Activated CD4-positive, alpha-beta T cell treated with anti-CD3 and anti-CD28 coated beads for 36 hours (primary cell): Measurements from ENCODE around the gene F10. TPM values are rescaled to one million over a fixed set of nuclear protein-coding genes. Genes with fewer than 3 reads are reported as not detected.
"Not testable (repeated sequence)": the region's sequence is repeated elsewhere in the genome, so short reads cannot be mapped to it uniquely, and the experiment has no call there.

Experiments used
- ATAC-seq: fragments of 200-7000 bp; cut with Tn5 transposase; one replicate; pipeline ENCODE4 v1.10.0; 2021; ENCODE audit warnings: mild to moderate bottlenecking, moderate library complexity
- CTCF ChIA-PET: fragments of 350-600 bp; sonication (Branson Sonifier 250); formaldehyde crosslinking; loops from one replicate; lab custom pipeline; 2021; ENCODE audit warnings: antibody characterized with exemption; lab: Charles Lee
- POLR2A ChIA-PET: fragments of 350-600 bp; sonication (Branson Sonifier 250); formaldehyde crosslinking; loops from one replicate; lab custom pipeline; 2021; ENCODE audit warnings: antibody characterized with exemption, inconsistent platforms; lab: Charles Lee
- DNase-seq: peaks from one replicate; pipeline ENCODE4 v3.0.0-alpha.2; 2020
- H3K27ac Mint-ChIP-seq: one replicate; pipeline ENCODE4 v1.8.0; 2021; ENCODE audit warnings: mixed read lengths
- H3K27me3 Mint-ChIP-seq: one replicate; pipeline ENCODE4 v1.8.0; 2021; ENCODE audit warnings: mixed read lengths
- H3K36me3 Mint-ChIP-seq: one replicate; pipeline ENCODE4 v1.8.0; 2021; ENCODE audit warnings: low read depth, mixed read lengths
- H3K4me1 Mint-ChIP-seq: one replicate; pipeline ENCODE4 v1.8.0; 2021; ENCODE audit warnings: mixed read lengths
- H3K4me3 Mint-ChIP-seq: one replicate; pipeline ENCODE4 v1.8.0; 2021; ENCODE audit warnings: mild to moderate bottlenecking, moderate library complexity, mixed read lengths
- H3K9me3 Mint-ChIP-seq: one replicate; pipeline ENCODE4 v1.8.0; 2021; ENCODE audit warnings: low read depth, mixed read lengths
- intact Hi-C, 2 experiments: fragments of 100-400 bp; cut with DNase I in 1 of 2; cut with micrococcal nuclease in 1 of 2; formaldehyde crosslinking; loops; one replicate each; pipeline versions ENCODE4 v1.14.2 to v1.15.1; 2022 to 2024; cut with DNase I, micrococcal nuclease
- total RNA-seq, 2 experiments: library from RNA; stranded (reverse); gene quantifications; one replicate each; pipeline ENCODE4 v1.2.3, GENCODE V29; 2021

F10 gene
- not detected for total RNA-seq

DNA sequence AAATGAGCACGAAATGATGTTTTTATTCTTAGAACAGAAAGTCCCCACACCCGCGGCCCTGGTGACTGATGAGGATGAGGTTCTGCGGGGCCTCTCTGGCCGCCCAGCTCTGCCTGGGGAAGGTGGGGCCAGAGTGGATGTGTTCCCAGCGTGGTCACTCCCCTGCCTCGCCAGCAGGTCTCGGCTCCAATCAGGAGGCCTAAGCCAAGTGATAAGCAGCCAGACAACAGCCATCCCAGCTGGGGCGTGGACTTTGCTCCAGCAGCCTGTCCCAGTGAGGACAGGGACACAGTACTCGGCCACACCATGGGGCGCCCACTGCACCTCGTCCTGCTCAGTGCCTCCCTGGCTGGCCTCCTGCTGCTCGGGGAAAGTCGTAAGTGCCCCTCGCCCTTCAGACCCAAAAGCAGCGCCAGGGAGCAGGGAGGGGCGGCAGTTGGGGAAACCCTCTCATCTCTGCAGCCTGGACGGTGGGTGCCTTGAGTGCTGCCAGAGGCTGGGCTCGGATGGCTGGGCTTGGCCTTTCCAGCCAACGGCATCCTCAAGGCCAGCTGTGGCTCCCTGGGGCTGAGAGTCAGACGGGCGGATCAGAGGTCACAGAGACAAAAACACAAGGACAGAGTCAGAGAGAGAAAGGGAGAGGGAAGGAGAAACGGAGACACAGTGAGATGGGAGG lies at the start of gene F10:
TSS of gene F10 (plus strand) at position 250 of the 676 bp plus-strand sequence. CDS start at position 307, 57 bp downstream.
- CTCF ChIA-PET, result no interaction called here
- Mint-ChIP-seq H3K27me3 (peaks cover 5% of the 10 kb centered on the region), H3K4me3 (no peak within 1 kb of the TSS), H3K36me3 (no peaks in the 10 kb centered on the region), H3K9me3 (no peaks in the 10 kb centered on the region), H3K27ac (no peak within 1 kb of the TSS), H3K4me1 (no peaks in the 10 kb centered on the region)
- ATAC-seq (no peak), DNase-seq (no peak)
- POLR2A ChIA-PET, result no interaction called here
- intact Hi-C loops, result no loop called here

GRCh38 chr13:113073942-113074341 lies 48.7 kb upstream of the F10 start:
- Mint-ChIP-seq H3K4me1 (no peaks in the 10 kb centered on the region), H3K9me3 (peaks cover 2% of the 10 kb centered on the region), H3K36me3 (peaks cover 18% of the 10 kb centered on the region), H3K4me3 (no peak overlapping the region), H3K27ac (no peak overlapping the region), H3K27me3 (no peaks in the 10 kb centered on the region)
- ATAC-seq (no peak), DNase-seq (no peak)
- ChIA-PET CTCF (no interaction called here), POLR2A (no interaction called here)
- intact Hi-C loops, result no loop called here

GRCh38 chr13:113074401-113074800 lies 48.2 kb upstream of the F10 start:
- H3K27ac Mint-ChIP-seq, result no peak overlapping the region
- H3K36me3 Mint-ChIP-seq, result peaks cover 18% of the 10 kb centered on the region
- ChIA-PET POLR2A (no interaction called here), CTCF (no interaction called here)
- no peak for DNase-seq
- peaks cover 2% of the 10 kb centered on the region for H3K9me3 Mint-ChIP-seq
- no peaks in the 10 kb centered on the region for H3K4me1 Mint-ChIP-seq
- intact Hi-C loops, result no loop called here
- ATAC-seq, result no peak
- no peak overlapping the region for H3K4me3 Mint-ChIP-seq
- no peaks in the 10 kb centered on the region for H3K27me3 Mint-ChIP-seq

GRCh38 chr13:113074876-113075275 lies 47.7 kb upstream of the F10 start:
- Mint-ChIP-seq H3K4me3 (no peak overlapping the region), H3K27ac (no peak overlapping the region), H3K27me3 (no peaks in the 10 kb centered on the region), H3K9me3 (peaks cover 2% of the 10 kb centered on the region), H3K36me3 (peaks cover 18% of the 10 kb centered on the region), H3K4me1 (no peaks in the 10 kb centered on the region)
- DNase-seq (no peak), ATAC-seq (no peak)
- intact Hi-C loops, result no loop called here
- POLR2A ChIA-PET, result no interaction called here
- CTCF ChIA-PET, result no interaction called here

DNA sequence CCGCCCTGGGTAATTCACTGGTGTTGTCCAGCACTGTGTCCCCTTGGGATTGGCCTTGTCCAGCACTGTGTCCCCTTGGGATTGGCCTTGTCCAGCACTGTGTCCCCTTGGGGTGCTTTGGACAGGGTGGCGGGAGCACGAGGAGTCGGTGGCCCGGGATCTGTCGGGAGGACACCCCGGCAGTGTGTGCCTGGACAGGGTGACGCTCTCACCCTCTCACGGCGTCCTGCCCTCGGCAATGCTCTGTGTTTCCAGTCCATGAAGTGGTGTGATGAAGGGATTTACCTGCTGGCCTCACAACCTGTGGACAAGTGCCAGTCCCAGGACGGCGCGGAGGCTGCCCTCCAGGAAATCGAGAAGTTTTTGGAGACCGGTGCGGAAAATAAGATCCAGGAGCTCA lies 46.9 kb upstream of the F10 start:
- H3K4me1 Mint-ChIP-seq, result no peaks in the 10 kb centered on the region
- H3K27me3 Mint-ChIP-seq, result no peaks in the 10 kb centered on the region
- POLR2A ChIA-PET, result interaction anchor here (0.8 kb wide), 1 partner anchor 14 kb away, joined by 3 read pairs; no protein-coding TSS in a partner anchor

DNA sequence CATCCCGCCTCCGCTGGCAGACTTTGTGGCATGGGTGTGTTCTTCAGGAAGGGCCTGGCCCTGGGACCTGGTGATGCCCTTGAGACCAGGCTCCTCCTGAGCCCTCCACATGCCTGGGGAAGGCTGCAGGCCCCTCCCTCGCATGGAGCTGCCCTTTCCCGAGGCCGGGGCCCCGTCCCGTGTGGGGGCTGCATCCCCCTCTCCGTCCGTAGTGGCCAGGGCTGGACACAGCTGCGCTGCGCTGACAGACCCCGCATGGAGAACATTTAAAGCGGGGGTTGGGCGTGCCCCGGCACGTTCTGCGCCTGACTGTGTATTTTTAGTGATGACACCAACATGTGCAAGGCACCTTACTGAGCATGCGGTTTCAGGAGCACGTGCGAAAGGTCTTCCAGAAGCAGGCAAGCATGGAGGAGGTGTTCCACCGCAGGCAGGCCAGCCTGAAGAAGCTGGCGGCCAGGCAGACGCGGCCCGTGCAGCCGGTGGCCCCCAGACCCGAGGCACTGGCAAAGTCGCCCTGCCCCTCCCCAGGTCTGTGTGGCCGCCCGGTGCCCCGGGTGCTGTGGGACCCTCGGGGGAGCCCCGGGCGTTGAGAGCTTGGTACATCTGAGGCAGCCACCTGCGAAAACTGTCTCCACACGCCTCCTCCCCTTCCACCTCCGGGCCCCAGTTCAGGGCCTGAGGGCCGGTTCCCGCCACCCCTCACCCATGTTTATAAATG lies 45.8 kb upstream of the F10 start:
- ATAC-seq (no peak), DNase-seq (no peak)
- intact Hi-C loops, result no loop called here
- H3K27ac Mint-ChIP-seq, result no peak overlapping the region
- ChIA-PET CTCF (interaction anchor here (0.5 to 0.6 kb wide), 2 partner anchors 162 to 859 kb away, joined by 3 to 4 read pairs; no protein-coding TSS in a partner anchor), POLR2A (no interaction called here)
- H3K4me1 Mint-ChIP-seq, result no peaks in the 10 kb centered on the region
- no peaks in the 10 kb centered on the region for H3K27me3 Mint-ChIP-seq
- peaks cover 2% of the 10 kb centered on the region for H3K9me3 Mint-ChIP-seq
- peaks cover 10% of the 10 kb centered on the region for H3K36me3 Mint-ChIP-seq
- H3K4me3 Mint-ChIP-seq, result no peak overlapping the region

More for the DNA sequence above, 46.9 kb upstream of the F10 start:
- peaks cover 2% of the 10 kb centered on the region for H3K9me3 Mint-ChIP-seq
- intact Hi-C loops, result no loop called here
- DNase-seq (no peak), ATAC-seq (no peak)
- CTCF ChIA-PET, result no interaction called here
- H3K36me3 Mint-ChIP-seq, result peaks cover 13% of the 10 kb centered on the region
- no peak overlapping the region for H3K4me3 Mint-ChIP-seq
- no peak overlapping the region for H3K27ac Mint-ChIP-seq

DNA sequence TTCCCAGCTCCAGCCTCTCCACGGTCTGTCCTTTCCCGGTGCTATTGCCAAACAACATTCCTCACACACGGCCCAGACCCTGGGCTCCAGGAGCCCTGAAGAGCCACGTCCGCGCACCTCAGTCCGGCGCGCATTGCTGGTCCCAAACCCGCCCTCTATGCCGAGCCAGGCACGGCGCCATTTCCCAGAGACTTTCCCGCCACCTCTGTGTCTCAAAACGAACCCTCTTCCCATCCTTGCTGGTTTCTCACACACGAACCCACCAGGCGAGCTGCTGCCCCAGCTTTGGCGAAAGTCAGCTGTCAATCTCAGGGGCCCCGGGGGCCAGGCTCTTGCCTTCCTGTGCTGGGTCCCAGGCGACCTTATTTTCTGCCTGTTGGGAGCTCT lies 45.0 kb upstream of the F10 start:
- peaks cover 10% of the 10 kb centered on the region for H3K36me3 Mint-ChIP-seq
- H3K4me1 Mint-ChIP-seq, result no peaks in the 10 kb centered on the region
- no peaks in the 10 kb centered on the region for H3K9me3 Mint-ChIP-seq
- ChIA-PET CTCF (interaction anchor here (0.6 kb wide), 1 partner anchor 858 kb away, joined by 3 read pairs; no protein-coding TSS in a partner anchor), POLR2A (no interaction called here)
- ATAC-seq (no peak), DNase-seq (no peak)
- H3K4me3 Mint-ChIP-seq, result no peak overlapping the region
- no peaks in the 10 kb centered on the region for H3K27me3 Mint-ChIP-seq
- intact Hi-C loops, result no loop called here
- no peak overlapping the region for H3K27ac Mint-ChIP-seq

DNA sequence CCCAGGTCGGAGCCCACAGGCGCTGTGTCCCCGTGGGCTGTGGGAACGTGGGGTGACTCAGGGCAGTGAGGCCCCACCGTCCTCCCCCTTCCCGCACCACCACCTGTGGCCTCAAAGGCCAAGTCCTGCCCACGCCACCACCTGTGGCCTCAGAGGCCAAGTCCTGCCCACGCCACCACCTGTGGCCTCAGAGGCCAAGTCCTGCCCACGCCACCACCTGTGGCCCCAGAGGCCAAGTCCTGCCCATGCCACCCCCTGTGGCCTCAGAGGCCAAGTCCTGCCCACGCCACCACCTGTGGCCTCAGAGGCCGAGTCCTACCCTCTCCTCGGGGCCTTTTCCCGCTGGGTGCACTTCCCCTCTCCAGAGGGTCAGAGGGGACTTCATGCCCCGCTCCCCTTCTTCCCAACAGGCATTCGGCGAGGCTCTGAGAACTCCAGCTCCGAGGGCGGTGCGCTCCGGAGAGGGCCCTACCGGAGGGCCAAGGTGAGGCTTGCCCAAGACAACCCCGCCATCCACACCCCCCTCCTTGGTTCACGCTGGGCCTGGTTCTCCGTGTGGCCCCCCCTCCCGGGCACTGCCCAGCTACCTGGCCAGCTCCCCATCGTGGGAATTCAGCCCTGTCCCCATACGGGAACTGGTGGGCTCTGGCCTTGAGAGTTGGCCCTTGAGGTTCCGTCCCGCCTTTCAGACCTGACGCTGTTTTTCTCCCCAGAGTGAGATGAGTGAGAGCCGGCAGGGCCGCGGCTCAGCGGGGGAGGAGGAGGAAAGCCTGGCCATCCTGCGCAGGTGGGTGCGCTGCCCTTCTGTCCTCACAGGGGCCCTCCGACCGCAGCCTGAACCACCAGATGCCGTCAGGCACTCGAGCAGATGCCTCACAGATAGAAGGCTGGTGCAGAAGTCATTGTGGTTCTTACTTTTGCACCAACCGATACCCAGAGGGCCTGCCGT lies 44.4 kb upstream of the F10 start:
- ChIA-PET CTCF (no interaction called here), POLR2A (no interaction called here)
- Mint-ChIP-seq H3K27me3 (no peaks in the 10 kb centered on the region), H3K9me3 (no peaks in the 10 kb centered on the region), H3K4me3 (no peak overlapping the region), H3K4me1 (no peaks in the 10 kb centered on the region), H3K27ac (no peak overlapping the region), H3K36me3 (peaks cover 8% of the 10 kb centered on the region)
- ATAC-seq, result no peak
- DNase-seq, result no peak
- intact Hi-C loops, result no loop called here

DNA sequence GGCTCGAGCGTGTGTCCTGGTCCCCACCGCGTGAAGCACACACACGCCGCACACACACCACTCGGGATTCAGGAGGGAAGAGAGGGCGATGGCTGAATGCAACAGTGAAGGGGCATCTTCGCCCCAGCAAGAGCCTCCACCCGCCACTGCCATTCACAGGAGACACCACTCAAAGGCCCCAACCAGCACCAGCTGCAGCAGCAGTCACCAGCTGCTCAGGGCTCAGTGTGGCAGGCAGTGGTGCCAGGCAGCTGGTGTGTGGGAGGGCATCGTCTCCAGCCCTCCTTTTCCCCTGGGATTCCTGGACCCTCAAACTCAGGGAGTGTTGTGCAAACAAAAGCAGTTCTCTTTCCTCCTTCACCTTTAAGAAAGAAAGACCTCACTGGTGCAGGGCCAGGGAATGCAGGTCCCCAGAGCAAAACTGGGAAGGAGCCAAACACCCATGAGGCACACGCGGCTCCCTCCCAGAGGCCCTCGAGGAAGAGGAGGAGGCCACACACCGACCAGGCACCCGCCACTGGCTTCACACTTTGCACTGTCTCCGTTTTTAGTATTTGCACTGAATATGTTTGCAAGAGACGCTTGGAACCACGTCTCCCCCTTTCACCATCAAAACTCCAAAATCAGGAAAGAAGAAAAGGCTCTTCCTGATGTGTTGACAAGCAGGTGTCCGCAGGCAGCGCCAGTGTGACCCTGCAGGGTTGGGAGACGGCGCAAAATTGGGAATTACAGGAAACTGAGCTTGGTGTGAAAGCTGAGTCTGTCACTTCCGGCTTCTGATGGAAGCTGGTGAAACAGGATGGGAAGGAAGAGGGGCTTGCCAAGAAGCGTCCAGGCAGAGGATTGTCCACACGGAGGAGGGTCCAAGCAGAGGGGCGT lies 43.5 kb upstream of the F10 start:
- Mint-ChIP-seq H3K36me3 (peaks cover 6% of the 10 kb centered on the region), H3K27me3 (no peaks in the 10 kb centered on the region), H3K4me1 (no peaks in the 10 kb centered on the region), H3K27ac (no peak overlapping the region), H3K4me3 (no peak overlapping the region), H3K9me3 (no peaks in the 10 kb centered on the region)
- intact Hi-C loops, result no loop called here
- CTCF ChIA-PET, result no interaction called here
- no peak for ATAC-seq
- DNase-seq, result no peak
- POLR2A ChIA-PET, result no interaction called here

DNA sequence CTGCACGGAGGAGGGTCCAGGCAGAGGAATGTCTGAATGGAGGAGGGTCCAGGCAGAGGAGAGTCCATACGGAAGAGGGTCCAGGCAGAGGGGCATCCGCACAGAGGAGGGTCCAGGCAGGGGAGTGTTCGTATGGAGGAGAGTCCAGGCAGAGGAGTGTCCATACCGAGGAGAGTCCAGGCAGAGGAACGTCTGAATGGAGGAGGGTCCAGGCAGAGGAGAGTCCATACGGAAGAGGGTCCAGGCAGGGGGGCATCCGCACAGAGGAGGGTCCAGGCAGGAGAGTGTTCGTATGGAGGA lies 42.9 kb upstream of the F10 start:
- CTCF ChIA-PET, H3K4me3 Mint-ChIP-seq, H3K27me3 Mint-ChIP-seq, H3K4me1 Mint-ChIP-seq, POLR2A ChIA-PET, H3K27ac Mint-ChIP-seq, ATAC-seq, DNase-seq, intact Hi-C loops, H3K36me3 Mint-ChIP-seq, H3K9me3 Mint-ChIP-seq: not testable (repeated sequence)

DNA sequence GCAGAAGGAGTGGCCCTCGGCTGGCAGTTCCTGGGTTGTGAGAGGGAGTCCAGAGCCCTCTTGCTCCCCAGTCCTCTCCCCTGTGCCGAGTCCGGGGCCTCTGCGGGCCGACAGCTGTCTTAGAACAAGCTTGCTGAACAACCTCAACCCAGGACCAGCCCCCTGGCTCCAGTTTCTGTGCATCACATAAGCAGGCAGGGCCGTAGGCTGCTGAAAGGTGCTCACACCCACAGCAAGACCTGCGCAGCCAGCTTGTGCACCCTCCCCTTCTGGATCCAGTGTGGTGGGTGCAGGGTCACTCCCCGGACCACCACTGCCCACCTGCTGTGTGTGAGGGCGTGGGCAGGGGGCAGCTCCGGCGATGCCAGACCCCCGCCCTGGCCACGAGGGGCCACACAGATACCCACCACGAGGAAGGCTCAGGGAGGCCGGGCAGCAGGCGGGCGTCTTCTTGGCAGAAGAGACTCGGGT lies 42.2 kb upstream of the F10 start:
- Mint-ChIP-seq H3K9me3 (no peaks in the 10 kb centered on the region), H3K27ac (no peak overlapping the region), H3K36me3 (peaks cover 6% of the 10 kb centered on the region), H3K27me3 (no peaks in the 10 kb centered on the region), H3K4me1 (no peaks in the 10 kb centered on the region), H3K4me3 (no peak overlapping the region)
- ATAC-seq (no peak), DNase-seq (no peak)
- intact Hi-C loops, result no loop called here
- ChIA-PET POLR2A (no interaction called here), CTCF (no interaction called here)
